Myocyte (in vitro differentiated cells): ENCODE data around the gene TRIM37. TPM values are rescaled to one million over a fixed set of nuclear protein-coding genes. Genes with fewer than 3 reads are reported as not detected.
"Not testable (repeated sequence)": the region's sequence is repeated elsewhere in the genome, so short reads cannot be mapped to it uniquely, and the experiment has no call there.

Experiments used
- DNase-seq: peaks from one replicate; pipeline ENCODE4 v3.0.0-alpha.2; 2012; ENCODE audit warnings: low read depth
- total RNA-seq: library from RNA; depleted of rRNA; stranded (reverse); fragments of >200 nt; gene quantifications from 2 replicates; pipeline ENCODE4 v1.2.3, GENCODE V29; 2014

Gene TRIM37
- total RNA-seq, 1 donor from 2014 or later = 75.0 TPM

- no peak for DNase-seq
Measured at GRCh38 chr17:59115474-59115873, 8.8 kb upstream of the TRIM37 start.

- DNase-seq = no peak
Measured at GRCh38 chr17:59111539-59111938, 4.9 kb upstream of the TRIM37 start.

- no peak for DNase-seq
Measured at GRCh38 chr17:59110973-59111372, 4.3 kb upstream of the TRIM37 start.

- no peak for DNase-seq
Measured at GRCh38 chr17:59108400-59109102, 1.9 kb upstream of the TRIM37 start.

GRCh38 chr17:59107306-59107670 lies 608 bp upstream of the TRIM37 start:
- no peak for DNase-seq

- peak; percentile 68 for DNase-seq
Measured at GRCh38 chr17:59105852-59106462, 723 bp downstream of the TRIM37 start.

- DNase-seq = no peak
Measured at GRCh38 chr17:59101178-59101577, 5.5 kb downstream of the TRIM37 start.

- DNase-seq = no peak
Measured at GRCh38 chr17:59097876-59098275, 8.8 kb downstream of the TRIM37 start.

GRCh38 chr17:59094861-59095530 lies 11.7 kb downstream of the TRIM37 start:
- no peak for DNase-seq

GRCh38 chr17:59093702-59094231 lies 12.9 kb downstream of the TRIM37 start:
- peak; percentile 93 for DNase-seq

GRCh38 chr17:59093145-59093701 lies 13.5 kb downstream of the TRIM37 start:
- DNase-seq = no peak

- DNase-seq = not testable (repeated sequence)
Measured at GRCh38 chr17:59090593-59090992, 16.1 kb downstream of the TRIM37 start.

GRCh38 chr17:59084154-59084553 lies 22.5 kb downstream of the TRIM37 start:
- DNase-seq = no peak

GRCh38 chr17:59074494-59074893 lies 32.2 kb downstream of the TRIM37 start:
- DNase-seq = peak; percentile 24

- no peak for DNase-seq
Measured at GRCh38 chr17:59073972-59074371, 32.7 kb downstream of the TRIM37 start.

GRCh38 chr17:59069856-59070255 lies 36.8 kb downstream of the TRIM37 start:
- DNase-seq = no peak

GRCh38 chr17:59067756-59068155 lies 38.9 kb downstream of the TRIM37 start:
- DNase-seq = no peak

GRCh38 chr17:59067340-59067739 lies 39.3 kb downstream of the TRIM37 start:
- no peak for DNase-seq

- DNase-seq = no peak
Measured at GRCh38 chr17:59062509-59062908, 44.2 kb downstream of the TRIM37 start.

GRCh38 chr17:59056857-59057256 lies 49.8 kb downstream of the TRIM37 start:
- DNase-seq = no peak

GRCh38 chr17:59049798-59050197 lies 56.9 kb downstream of the TRIM37 start:
- DNase-seq = no peak

- no peak for DNase-seq
Measured at GRCh38 chr17:59047616-59048015, 59.1 kb downstream of the TRIM37 start.
